HG03520 (cell line): ENCODE results near the gene TXNDC5.
"Not testable (repeated sequence)": the region's sequence is repeated elsewhere in the genome, so short reads cannot be mapped to it uniquely, and the experiment has no call there.

Experiments used
- ATAC-seq: cut with Tn5 transposase; IDR thresholded peaks from one replicate; pipeline ENCODE4 v1.9.1; 2021; ENCODE audit warnings: mild to moderate bottlenecking, moderate library complexity; ENCODE audit not compliant: unreplicated experiment

The TXNDC5 gene

DNA sequence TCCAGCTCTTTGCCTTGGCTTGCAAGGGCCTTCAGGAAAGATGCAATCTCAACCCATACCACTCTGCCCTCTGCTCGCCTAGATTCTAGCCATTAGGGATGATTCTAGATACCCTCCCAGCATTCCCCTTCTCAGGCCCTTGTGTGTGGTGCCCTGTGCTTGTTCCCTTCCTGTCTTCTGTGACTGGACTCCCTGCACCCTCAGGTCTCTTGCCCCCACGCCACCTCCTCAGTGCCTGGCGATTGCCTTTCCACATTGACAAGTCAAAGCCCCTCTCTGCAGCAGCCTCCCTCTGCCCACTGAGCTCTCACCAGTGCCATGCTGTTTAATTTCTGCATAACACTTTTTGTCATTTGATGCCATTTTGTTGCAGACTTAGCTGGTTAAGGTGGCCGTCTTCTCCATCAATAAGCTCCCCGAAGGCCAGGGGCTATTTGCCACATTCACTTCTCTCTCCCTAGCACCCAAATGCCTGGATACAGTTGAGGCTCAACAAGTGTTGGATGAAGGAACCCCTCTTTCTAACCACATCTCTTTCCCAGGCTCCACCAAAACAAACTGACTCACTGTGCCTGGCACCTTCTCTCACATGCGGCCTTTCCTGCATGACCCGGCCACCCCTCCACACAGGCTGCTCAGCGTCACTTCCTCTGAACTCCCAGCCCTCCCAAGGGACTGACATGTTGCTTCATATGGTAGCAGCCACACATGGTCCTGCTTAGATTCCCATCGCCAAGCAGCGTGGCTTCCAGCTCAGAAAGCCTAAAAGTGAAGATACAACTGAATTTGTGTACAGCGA lies 4.6 kb upstream of the TXNDC5 start:
- ATAC-seq = no peak

GRCh38 chr6:7914311-7914710 lies 3.7 kb upstream of the TXNDC5 start:
- ATAC-seq = no peak

- no peak for ATAC-seq
Measured at GRCh38 chr6:7912736-7913517, 2.3 kb upstream of the TXNDC5 start.

GRCh38 chr6:7912024-7912423 lies 1.4 kb upstream of the TXNDC5 start:
- no peak for ATAC-seq

GRCh38 chr6:7911345-7911725 lies 747 bp upstream of the TXNDC5 start:
- no peak for ATAC-seq

GRCh38 chr6:7910298-7910653 lies 312 bp downstream of the TXNDC5 start:
- peak; percentile 15 for ATAC-seq

DNA sequence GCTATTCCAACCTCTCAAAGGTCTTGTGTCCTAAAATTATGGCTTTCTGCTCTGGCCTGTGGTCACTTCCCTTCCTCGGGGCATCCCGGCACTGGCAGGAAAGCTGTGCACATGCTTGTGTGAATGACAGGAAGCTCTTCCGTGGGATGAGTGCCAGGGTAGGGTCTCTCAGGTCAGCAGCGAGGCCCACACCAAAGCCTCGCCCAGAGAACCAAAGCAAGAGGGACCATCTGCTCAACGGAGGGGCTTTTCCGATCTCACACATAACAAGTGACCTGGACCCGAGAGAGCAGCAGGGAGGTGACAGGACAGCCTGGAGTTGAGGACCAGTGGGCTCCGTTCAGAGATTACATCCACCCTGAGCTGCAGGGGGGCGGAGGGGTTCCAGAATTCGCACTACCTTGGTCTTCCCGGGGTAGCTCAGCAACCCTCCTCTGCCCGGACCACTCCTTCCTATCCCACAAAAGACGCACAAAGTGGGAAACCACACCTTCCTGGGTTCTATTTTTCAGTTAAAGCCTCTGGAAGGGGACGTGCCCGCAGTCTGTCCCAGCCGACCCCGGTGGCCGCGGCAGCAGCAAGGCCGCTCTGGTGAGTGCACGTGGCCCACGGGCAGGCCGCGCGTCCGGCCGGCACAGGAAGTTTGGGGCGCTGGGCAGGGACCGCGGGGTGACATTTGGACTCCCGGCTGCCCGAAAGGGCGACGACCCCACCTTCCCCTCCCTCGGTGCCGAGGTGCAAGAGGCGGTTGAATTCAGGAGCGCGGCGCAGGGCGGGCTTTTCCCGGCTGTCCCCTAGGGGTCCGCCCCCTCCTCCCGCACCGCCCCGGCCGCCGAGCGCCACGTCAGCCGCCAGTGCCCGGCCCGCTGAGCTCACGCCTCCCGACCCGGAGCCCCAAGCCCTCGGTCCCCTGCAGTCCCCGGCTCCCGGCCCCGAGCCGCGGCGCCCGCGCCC lies 988 bp downstream of the TXNDC5 start:
- peak; percentile 16 for ATAC-seq

GRCh38 chr6:7907159-7907558 lies 3.4 kb downstream of the TXNDC5 start:
- ATAC-seq = no peak

GRCh38 chr6:7906741-7907140 lies 3.8 kb downstream of the TXNDC5 start:
- ATAC-seq = no peak

GRCh38 chr6:7905416-7905815 lies 5.2 kb downstream of the TXNDC5 start:
- ATAC-seq = no peak

- no peak for ATAC-seq
Measured at GRCh38 chr6:7904654-7905319, 5.8 kb downstream of the TXNDC5 start.

DNA sequence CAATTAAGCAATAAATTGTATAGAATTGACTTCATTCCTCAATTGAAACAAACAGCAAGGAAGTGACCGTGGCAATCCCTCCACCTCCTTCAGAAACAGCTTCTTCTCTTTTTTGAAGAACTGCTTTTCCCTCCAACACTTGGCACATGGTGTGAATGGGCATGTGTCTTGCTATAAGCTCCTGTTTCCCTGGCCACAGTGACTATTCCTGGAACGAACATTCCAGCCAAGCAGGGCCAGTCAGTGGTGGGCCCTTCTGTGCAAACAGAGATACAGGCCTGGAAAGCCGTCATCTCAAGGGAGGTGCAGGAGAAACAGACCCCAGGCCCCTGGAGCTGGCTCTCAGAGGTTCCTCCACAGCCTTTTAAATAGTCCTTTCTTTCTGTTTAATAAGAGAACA lies 6.9 kb downstream of the TXNDC5 start:
- ATAC-seq = no peak

DNA sequence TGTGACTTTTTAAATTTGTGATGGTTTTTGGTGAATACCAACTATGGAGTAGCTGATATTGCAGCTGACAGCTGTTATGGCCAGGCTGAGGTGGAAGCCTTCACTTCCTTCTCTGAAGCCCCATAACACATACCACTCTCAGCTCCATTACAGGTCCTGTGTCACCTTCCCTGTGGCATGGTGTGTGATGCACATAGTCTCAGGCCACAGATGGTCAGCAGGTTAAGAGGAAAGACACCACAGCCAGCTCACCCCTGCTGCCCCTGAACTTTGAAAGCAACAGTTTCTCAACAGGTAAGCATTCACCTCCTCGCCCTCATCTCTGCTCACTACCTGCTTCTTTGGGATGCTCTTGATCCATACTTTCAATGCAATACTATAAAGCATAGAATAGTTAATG lies 7.7 kb downstream of the TXNDC5 start:
- ATAC-seq = no peak

- no peak for ATAC-seq
Measured at GRCh38 chr6:7902221-7902620, 8.4 kb downstream of the TXNDC5 start.

DNA sequence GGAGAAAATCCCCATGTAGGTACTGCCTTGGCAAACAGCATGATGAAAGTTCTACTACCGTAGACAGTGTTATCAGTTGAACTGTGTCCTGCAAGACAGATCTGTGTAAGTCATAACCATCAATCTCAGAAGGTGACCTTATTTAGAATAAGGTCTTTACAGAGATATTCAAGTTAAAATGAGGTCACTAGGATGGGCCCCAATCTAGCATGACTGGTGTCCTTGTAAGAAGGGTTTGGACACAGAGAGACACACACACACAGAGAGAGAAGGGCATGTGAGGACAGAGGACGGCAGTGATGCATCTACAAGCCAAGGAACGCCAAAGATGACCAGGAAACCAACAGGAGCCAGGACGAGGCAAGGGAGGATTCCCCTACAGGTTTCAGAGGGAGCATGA lies 8.8 kb downstream of the TXNDC5 start:
- ATAC-seq = no peak

DNA sequence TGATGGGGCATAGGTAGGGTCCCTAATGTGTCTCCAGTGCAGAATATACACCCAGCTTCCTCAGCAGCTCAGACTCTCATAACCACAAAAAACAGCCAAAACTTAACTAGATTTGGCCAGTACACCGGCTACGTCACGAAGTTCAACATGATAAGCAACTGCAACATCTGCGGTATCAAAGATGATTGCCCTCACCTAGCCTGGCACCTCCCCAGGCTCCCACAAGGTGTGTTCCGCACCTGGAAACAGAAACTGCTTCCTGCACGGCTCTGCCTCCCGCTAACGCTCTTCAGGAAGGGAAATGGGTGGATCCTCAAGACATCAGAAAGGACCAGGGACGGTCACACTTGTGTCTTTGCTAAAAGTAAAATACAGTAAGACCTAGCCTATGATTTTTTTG lies 9.5 kb downstream of the TXNDC5 start:
- ATAC-seq = no peak

DNA sequence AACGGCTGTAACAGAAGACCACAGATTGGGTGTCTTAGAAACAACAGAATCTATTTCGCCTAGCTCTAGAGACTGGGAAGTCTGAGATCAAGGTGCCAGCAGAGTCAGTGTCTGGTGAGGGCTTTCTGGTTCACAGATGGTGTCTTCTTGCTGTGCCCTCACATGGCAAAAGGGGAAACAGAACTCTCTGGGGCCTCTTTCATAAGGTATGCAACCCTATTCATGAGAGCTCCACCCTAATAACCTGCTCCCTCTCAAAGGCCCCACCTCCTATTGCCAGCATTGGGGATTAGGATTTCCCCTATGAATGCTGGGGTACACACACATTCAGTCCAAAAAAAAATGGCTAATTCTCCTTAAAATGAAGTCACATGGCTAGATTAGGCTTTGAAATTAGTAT lies 10.0 kb downstream of the TXNDC5 start:
- no peak for ATAC-seq

DNA sequence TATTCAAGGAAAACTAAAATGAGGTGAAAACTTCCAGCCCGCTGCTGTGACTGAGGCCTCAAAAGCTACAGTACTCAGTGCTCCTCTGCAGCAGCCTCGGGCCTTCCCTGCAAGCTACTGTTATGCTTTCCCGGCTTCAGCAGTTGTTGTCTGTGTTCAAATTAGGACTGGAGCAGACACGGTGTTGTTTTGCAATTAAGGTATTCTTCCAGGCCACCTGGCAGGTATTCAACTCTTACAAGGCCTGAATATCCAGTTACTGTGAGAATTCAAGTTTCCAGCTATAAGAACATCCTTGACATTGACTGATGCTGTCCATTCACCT lies 10.7 kb downstream of the TXNDC5 start:
- ATAC-seq = no peak

GRCh38 chr6:7899101-7899888 lies 11.3 kb downstream of the TXNDC5 start:
- ATAC-seq = peak; percentile 40

- not testable (repeated sequence) for ATAC-seq
Measured at GRCh38 chr6:7898193-7898586, 12.4 kb downstream of the TXNDC5 start.
